IMR-90 (cell line): Measurements from ENCODE around the gene RNF151. TPM values are rescaled to one million over a fixed set of nuclear protein-coding genes. Genes with fewer than 3 reads are reported as not detected.

Source experiments
- ATAC-seq: fragments of 200-7000 bp; cut with Tn5 transposase; 2 replicates; pipeline ENCODE4 v1.9.1; 2020; ENCODE audit warnings: low read depth, mild to moderate bottlenecking, moderate library complexity
- BruUV-seq: library from RNA; stranded (reverse); fragments of 400-500 nt; replicated peaks from 2 replicates; lab custom pipeline; 2021; lab: Mats Ljungman, UMichigan
- CTCF ChIA-PET: fragments of 300-600 bp; formaldehyde crosslinking; extraction: SDS; loops from one replicate; lab custom pipeline; 2021; ENCODE audit warnings: antibody characterized with exemption; lab: Yijun Ruan, JAX
- POLR2A ChIA-PET: fragments of 300-600 bp; sonication (Branson Sonifier 250); formaldehyde crosslinking; loops from one replicate; lab custom pipeline; 2022; ENCODE audit warnings: antibody characterized with exemption; ENCODE audit not compliant: unreplicated experiment; lab: Charles Lee
- DNase-seq: peaks from one replicate; pipeline ENCODE4 v3.0.0; 2013
- H2AFZ ChIP-seq: replicated peaks from 2 replicates; pipeline ENCODE3; 2013; ENCODE audit warnings: low read length, mild to moderate bottlenecking; ENCODE audit not compliant: poor library complexity
- H2AK5ac ChIP-seq: 2 replicates; pipeline ENCODE4 v1.6.1; 2013; ENCODE audit warnings: low read depth, low read length, inconsistent platforms
- H2AK9ac ChIP-seq: replicated peaks from 2 replicates; pipeline ENCODE3; 2013; ENCODE audit warnings: mild to moderate bottlenecking, low read depth, low read length, moderate library complexity; ENCODE audit not compliant: poor library complexity
- H2BK120ac ChIP-seq: 2 replicates; pipeline ENCODE4 v1.6.1; 2013; ENCODE audit warnings: low read depth, low read length, inconsistent platforms
- H2BK15ac ChIP-seq: 3 replicates; pipeline ENCODE4 v1.6.1; 2013; ENCODE audit warnings: low read depth, low read length, inconsistent platforms
- H2BK20ac ChIP-seq: 2 replicates; pipeline ENCODE4 v1.6.1; 2013; ENCODE audit warnings: low read depth, mild to moderate bottlenecking, inconsistent platforms, low read length, moderate library complexity
- H2BK5ac ChIP-seq: 2 replicates; pipeline ENCODE4 v1.6.1; 2013; ENCODE audit warnings: mild to moderate bottlenecking, low read depth, low read length, inconsistent platforms; ENCODE audit not compliant: poor library complexity, severe bottlenecking
- H3K14ac ChIP-seq: replicated peaks from 2 replicates; pipeline ENCODE4 v1.6.1; 2013; ENCODE audit warnings: low read depth, low read length, inconsistent platforms
- H3K18ac ChIP-seq: 2 replicates; pipeline ENCODE4 v1.6.1; 2013; ENCODE audit warnings: low read depth, low read length, control low read depth
- H3K23ac ChIP-seq: 2 replicates; pipeline ENCODE4 v1.6.1; 2013; ENCODE audit warnings: low read depth, low read length, inconsistent platforms
- H3K27ac ChIP-seq: 2 replicates; pipeline ENCODE4 v1.5.1; 2013; ENCODE audit warnings: mild to moderate bottlenecking, control low read depth, low read length; ENCODE audit not compliant: insufficient read depth
- H3K27me3 ChIP-seq: 2 replicates; pipeline ENCODE4 v1.6.1; 2013; ENCODE audit warnings: low read length; ENCODE audit not compliant: control insufficient read depth, insufficient read depth
- H3K36me3 ChIP-seq: 2 replicates; pipeline ENCODE4 v1.6.1; 2013; ENCODE audit warnings: low read length, mixed read lengths; ENCODE audit not compliant: control insufficient read depth, insufficient read depth
- H3K4ac ChIP-seq: 2 replicates; pipeline ENCODE4 v1.6.1; 2013; ENCODE audit warnings: low read depth, low read length, inconsistent platforms
- H3K4me1 ChIP-seq: 2 replicates; pipeline ENCODE4 v1.6.1; 2013; ENCODE audit warnings: low read length, mixed read lengths; ENCODE audit not compliant: control insufficient read depth, insufficient read depth
- H3K4me2 ChIP-seq: 2 replicates; pipeline ENCODE4 v1.6.1; 2013; ENCODE audit warnings: low read depth, mild to moderate bottlenecking, control low read depth, low read length, moderate library complexity
- H3K4me3 ChIP-seq: 2 replicates; pipeline ENCODE4 v1.5.1; 2013; ENCODE audit warnings: low read depth, mild to moderate bottlenecking, control low read depth, low read length, moderate library complexity; ENCODE audit not compliant: insufficient read depth
- H3K56ac ChIP-seq: 2 replicates; pipeline ENCODE4 v1.6.1; 2013; ENCODE audit warnings: low read length, inconsistent platforms; ENCODE audit not compliant: insufficient read depth; ENCODE audit errors: extremely low read depth
- H3K79me1 ChIP-seq, 2 experiments: 2 replicates each; pipeline ENCODE4 v1.6.1; 2013; ENCODE audit warnings: low read length in 2 of 2, inconsistent platforms in 1 of 2, low read depth in 1 of 2
- H3K9ac ChIP-seq: 2 replicates; pipeline ENCODE4 v1.6.1; 2013; ENCODE audit warnings: low read depth, low read length, control low read depth
- H3K9me1 ChIP-seq: 2 replicates; pipeline ENCODE4 v1.6.1; 2013; ENCODE audit warnings: low read length, inconsistent platforms; ENCODE audit not compliant: insufficient read depth
- H3K9me3 ChIP-seq: 2 replicates; pipeline ENCODE4 v1.6.1; 2013; ENCODE audit warnings: low read length; ENCODE audit not compliant: control insufficient read depth, insufficient read depth
- H4K20me1 ChIP-seq: 2 replicates; pipeline ENCODE4 v1.6.1; 2013; ENCODE audit warnings: low read length, inconsistent platforms; ENCODE audit not compliant: insufficient read depth
- H4K5ac ChIP-seq: 2 replicates; pipeline ENCODE4 v1.6.1; 2013; ENCODE audit warnings: mild to moderate bottlenecking, low read depth, low read length, control low read depth
- H4K8ac ChIP-seq, 2 experiments: 2 replicates each; pipeline ENCODE4 v1.6.1; 2013; ENCODE audit warnings: low read depth in 2 of 2, low read length in 2 of 2, control low read depth in 1 of 2, inconsistent platforms in 1 of 2
- H4K91ac ChIP-seq: 2 replicates; pipeline ENCODE4 v1.6.1; 2013; ENCODE audit warnings: low read depth, low read length, inconsistent platforms; ENCODE audit not compliant: insufficient read depth
- BHLHE40 ChIP-seq: fragments of 150-350 bp; IDR thresholded peaks from 2 replicates; pipeline ENCODE4 v1.6.1; 2016; ENCODE audit warnings: mild to moderate bottlenecking, low read depth, low read length
- CEBPB ChIP-seq: IDR thresholded peaks from 2 replicates; pipeline ENCODE4 v1.6.1; 2012; ENCODE audit warnings: low read depth, low read length, improper control_type of control experiment
- CHD1 ChIP-seq: IDR thresholded peaks from 2 replicates; pipeline ENCODE4 v1.6.1; 2012; ENCODE audit warnings: low read depth, low read length, improper control_type of control experiment
- ELK1 ChIP-seq: fragments of 150-350 bp; IDR thresholded peaks from 2 replicates; pipeline ENCODE4 v1.6.1; 2016; ENCODE audit warnings: low read depth, mild to moderate bottlenecking, low read length, moderate library complexity, borderline replicate concordance
- MXI1 ChIP-seq: IDR thresholded peaks from 2 replicates; pipeline ENCODE4 v1.6.1; 2012; ENCODE audit warnings: low read depth, mild to moderate bottlenecking, low read length, moderate library complexity, borderline replicate concordance
- POLR2A ChIP-seq: IDR thresholded peaks from 2 replicates; pipeline ENCODE4 v1.6.1; 2012; ENCODE audit warnings: mild to moderate bottlenecking, low read depth, low read length
- RAD21 ChIP-seq: IDR thresholded peaks from 2 replicates; pipeline ENCODE4 v1.6.1; 2012; ENCODE audit warnings: low read length, improper control_type of control experiment
- RCOR1 ChIP-seq: IDR thresholded peaks from 2 replicates; pipeline ENCODE4 v1.6.1; 2012; ENCODE audit warnings: mild to moderate bottlenecking, low read length, improper control_type of control experiment; ENCODE audit not compliant: insufficient replicate concordance
- WGBS, 2 experiments: methylation state at CpG; one replicate each; pipeline versions ENCODE4 v1.1.5 to v1.1.7; 2013; ENCODE audit warnings: missing lambda C conversion rate in 2 of 2; ENCODE audit not compliant: insufficient read length in 1 of 2; ENCODE audit errors: extremely low coverage in 2 of 2; 5-methylcytosine and 5-hydroxymethylcytosine counted together
- dilution Hi-C: fragments of 300-500 bp; cut with HindIII; formaldehyde crosslinking; loops from one replicate; pipeline ENCODE4 v1.14.3; 2018; ENCODE audit warnings: low sequenced_read_pairs; ENCODE audit not compliant: unreplicated experiment
- in situ Hi-C: fragments of 300-500 bp; cut with MboI; formaldehyde crosslinking; loops from 3 replicates; pipeline ENCODE4 v1.14.3; 2019; ENCODE audit warnings: low sequenced_read_pairs, inconsistent platforms, mixed read lengths
- intact Hi-C: fragments of 100-400 bp; cut with micrococcal nuclease; formaldehyde crosslinking; loops from 2 replicates; pipeline ENCODE4 v1.10.0; 2022
- polyA plus RNA-seq, 3 experiments: library from polyadenylated mRNA; depleted of rRNA; stranded (reverse); fragments of >200 nt; gene quantifications; 2 replicates each; pipeline ENCODE4 v1.2.3, GENCODE V29; 2012; ENCODE audit warnings: low replicate concordance in 1 of 3
- total RNA-seq: library from RNA; depleted of rRNA; stranded (reverse); fragments of >200 nt; gene quantifications from 2 replicates; pipeline ENCODE4 v1.2.3, GENCODE V29; 2012
- TF ChIP-seq, protein P1 (sequence below): conservative IDR thresholded peaks from 2 replicates; pipeline ENCODE4 v1.5.1; 2012; ENCODE audit warnings: mild to moderate bottlenecking, low read depth, low read length, improper control_type of control experiment
- TF ChIP-seq, protein P2 (sequence below): fragments of 150-350 bp; IDR thresholded peaks from 2 replicates; pipeline ENCODE4 v1.6.1; 2017; ENCODE audit warnings: mild to moderate bottlenecking, antibody characterized with exemption, low read length, low read depth

Gene RNF151
- total and polyA plus RNA-seq, 2 of the 4 experiments (the other 2 are of a cell fraction): not detected

GRCh38 chr16:2001035-2001434 is 34.4 kb downstream of the RNF151 start:
- H3K56ac ChIP-seq: no peak overlapping the region
- peaks cover 25% of the 10 kb centered on the region for H3K4me1 ChIP-seq
- no TSS peak for BruUV-seq
- no peak overlapping the region for H3K4me3 ChIP-seq
- H3K9ac ChIP-seq: no peak overlapping the region
- H2AFZ ChIP-seq: no peak overlapping the region
- no peak overlapping the region for H3K4ac ChIP-seq
- peaks cover 13% of the 10 kb centered on the region; the same call in 1 of the 2 replicates for H3K9me1 ChIP-seq
- no peak overlapping the region for H3K27ac ChIP-seq
- H4K20me1 ChIP-seq: peaks cover 59% of the 10 kb centered on the region
- peaks cover 10 to 69% of the 10 kb centered on the region in 2 experiments for H3K79me1 ChIP-seq
- ChIA-PET CTCF (interaction anchor here (0.8 kb wide), 1 partner anchor 139 kb away, joined by 5 read pairs; no protein-coding TSS in a partner anchor), POLR2A (no interaction called here)
- ATAC-seq: no peak
- H3K4me2 ChIP-seq: no peak overlapping the region
- peaks cover 54% of the 10 kb centered on the region for H3K36me3 ChIP-seq
- no peak overlapping the region for H2BK5ac ChIP-seq
- DNase-seq: no peak
- no peak overlapping the region for H2AK9ac ChIP-seq
- no peaks in the 10 kb centered on the region for H3K9me3 ChIP-seq
- dilution Hi-C loops (no loop called here), intact Hi-C loops (loop anchor here (5.0 kb wide), 1 partner anchor 141 kb away; no protein-coding TSS in a partner anchor), in situ Hi-C loops (no loop called here)
- H3K23ac ChIP-seq: no peak overlapping the region
- H2BK120ac ChIP-seq: no peak overlapping the region
- TF ChIP-seq RCOR1 (no peak), CEBPB (no peak), RAD21 (no peak), BHLHE40 (no peak), MXI1 (no peak), ELK1 (no peak), POLR2A (no peak), CHD1 (no peak)
- TF ChIP-seq, protein P1, sequence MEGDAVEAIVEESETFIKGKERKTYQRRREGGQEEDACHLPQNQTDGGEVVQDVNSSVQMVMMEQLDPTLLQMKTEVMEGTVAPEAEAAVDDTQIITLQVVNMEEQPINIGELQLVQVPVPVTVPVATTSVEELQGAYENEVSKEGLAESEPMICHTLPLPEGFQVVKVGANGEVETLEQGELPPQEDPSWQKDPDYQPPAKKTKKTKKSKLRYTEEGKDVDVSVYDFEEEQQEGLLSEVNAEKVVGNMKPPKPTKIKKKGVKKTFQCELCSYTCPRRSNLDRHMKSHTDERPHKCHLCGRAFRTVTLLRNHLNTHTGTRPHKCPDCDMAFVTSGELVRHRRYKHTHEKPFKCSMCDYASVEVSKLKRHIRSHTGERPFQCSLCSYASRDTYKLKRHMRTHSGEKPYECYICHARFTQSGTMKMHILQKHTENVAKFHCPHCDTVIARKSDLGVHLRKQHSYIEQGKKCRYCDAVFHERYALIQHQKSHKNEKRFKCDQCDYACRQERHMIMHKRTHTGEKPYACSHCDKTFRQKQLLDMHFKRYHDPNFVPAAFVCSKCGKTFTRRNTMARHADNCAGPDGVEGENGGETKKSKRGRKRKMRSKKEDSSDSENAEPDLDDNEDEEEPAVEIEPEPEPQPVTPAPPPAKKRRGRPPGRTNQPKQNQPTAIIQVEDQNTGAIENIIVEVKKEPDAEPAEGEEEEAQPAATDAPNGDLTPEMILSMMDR: no peak
- TF ChIP-seq, protein P2, sequence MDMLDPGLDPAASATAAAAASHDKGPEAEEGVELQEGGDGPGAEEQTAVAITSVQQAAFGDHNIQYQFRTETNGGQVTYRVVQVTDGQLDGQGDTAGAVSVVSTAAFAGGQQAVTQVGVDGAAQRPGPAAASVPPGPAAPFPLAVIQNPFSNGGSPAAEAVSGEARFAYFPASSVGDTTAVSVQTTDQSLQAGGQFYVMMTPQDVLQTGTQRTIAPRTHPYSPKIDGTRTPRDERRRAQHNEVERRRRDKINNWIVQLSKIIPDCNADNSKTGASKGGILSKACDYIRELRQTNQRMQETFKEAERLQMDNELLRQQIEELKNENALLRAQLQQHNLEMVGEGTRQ: no peak
- H2BK15ac ChIP-seq: no peak overlapping the region
- no peak overlapping the region for H3K14ac ChIP-seq
- no peak overlapping the region for H2BK20ac ChIP-seq
- H4K8ac ChIP-seq: no peak overlapping the region
- no peak overlapping the region for H4K5ac ChIP-seq
- no peak overlapping the region for H3K18ac ChIP-seq
- no peak overlapping the region for H2AK5ac ChIP-seq
- H4K91ac ChIP-seq: no peak overlapping the region
- WGBS, 2 experiments: 90% methylated on average over 2 of the region's 19 CpGs; no CpG with 5 or more reads in 1 of the 2 experiments
- no peaks in the 10 kb centered on the region for H3K27me3 ChIP-seq
